ENCODE results near the gene ABTB1. TPM values are rescaled to one million over a fixed set of nuclear protein-coding genes. Genes with fewer than 3 reads are reported as not detected.
A peak's percentile ranks its signal among the peaks of the same experiment; 100 is the strongest.

ABTB1 gene
- total and polyA plus RNA-seq, 9 donors, result 5.5 to 64.4 (median 26.7) TPM

DNA sequence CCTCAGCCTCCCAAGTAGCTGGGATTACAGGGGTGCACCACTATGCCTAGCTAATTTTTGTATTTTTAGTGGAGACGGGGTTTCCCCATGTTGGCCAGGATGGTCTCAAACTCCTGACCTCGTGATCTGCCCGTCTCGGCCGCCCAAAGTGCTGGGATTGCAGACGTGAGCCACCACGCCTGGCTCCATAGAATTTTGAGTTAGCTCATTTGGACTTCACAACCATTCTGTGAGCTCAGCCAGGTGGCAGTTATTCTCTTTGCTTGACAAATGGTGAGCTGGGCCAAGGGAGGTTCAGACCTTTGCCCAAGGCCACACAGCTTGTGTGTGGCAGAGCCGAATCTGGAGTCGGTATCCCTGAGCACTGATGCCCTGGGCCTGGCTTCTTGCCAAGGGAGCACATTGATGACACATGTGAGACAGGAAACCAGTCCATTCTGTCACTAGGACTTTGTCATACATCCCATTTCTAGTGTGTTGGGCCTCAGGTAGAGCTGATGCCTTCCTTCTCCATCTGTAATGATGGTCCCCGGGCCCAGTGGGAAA lies 26.2 kb upstream of the ABTB1 start:
- peak in 1 of 5 donors; percentile 40 for DNase-seq
- TF ChIP-seq POLR2A (IDR thresholded peaks at IDR 0.05), result no peak

DNA sequence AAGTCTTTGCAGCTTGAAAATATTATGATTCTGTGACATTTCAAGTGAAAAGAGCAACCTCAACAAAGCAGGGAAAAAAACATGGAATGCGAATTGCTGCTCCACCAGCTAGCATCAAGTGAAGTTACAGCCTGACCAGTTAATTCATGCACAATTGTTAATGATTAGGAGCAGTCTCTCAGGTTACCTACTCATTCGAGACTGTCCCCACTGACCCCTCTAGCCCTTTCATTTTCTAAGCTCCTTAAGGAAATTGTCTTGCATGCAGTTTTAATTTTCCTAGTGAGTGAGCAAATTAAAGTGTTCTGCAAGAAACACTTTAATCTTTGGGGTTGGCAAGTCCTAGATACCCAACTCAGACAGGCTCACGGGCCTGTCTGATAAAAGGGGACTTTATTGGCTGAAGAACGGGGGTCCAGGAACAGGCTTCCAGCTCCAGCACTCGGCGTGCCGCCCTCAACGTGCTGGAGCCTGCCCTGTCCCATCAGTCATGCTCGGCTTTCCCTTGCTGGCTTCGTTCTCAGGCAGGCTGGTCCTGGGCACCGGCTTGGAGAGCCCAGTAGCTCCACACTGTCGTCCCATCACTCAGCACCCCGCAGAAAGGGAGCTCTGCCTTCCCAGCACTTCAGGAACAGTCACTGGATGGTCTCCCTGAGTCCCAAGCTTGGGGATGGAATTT lies 25.4 kb upstream of the ABTB1 start:
- Histone ChIP-seq H3K9me3 (no peaks in the 10 kb centered on the region), H3K27ac (no peak overlapping the region), H3K27me3 (no peaks in the 10 kb centered on the region), H3K36me3 (no peaks in the 10 kb centered on the region), H3K4me3 (no peak overlapping the region), H3K4me1 (ENCODE audit: insufficient read depth) (peaks cover 6% of the 10 kb centered on the region)
- DNase-seq, result no peak
- TF ChIP-seq EP300 (IDR thresholded peaks at IDR 0.05), result no peak
- TF ChIP-seq, protein P1, sequence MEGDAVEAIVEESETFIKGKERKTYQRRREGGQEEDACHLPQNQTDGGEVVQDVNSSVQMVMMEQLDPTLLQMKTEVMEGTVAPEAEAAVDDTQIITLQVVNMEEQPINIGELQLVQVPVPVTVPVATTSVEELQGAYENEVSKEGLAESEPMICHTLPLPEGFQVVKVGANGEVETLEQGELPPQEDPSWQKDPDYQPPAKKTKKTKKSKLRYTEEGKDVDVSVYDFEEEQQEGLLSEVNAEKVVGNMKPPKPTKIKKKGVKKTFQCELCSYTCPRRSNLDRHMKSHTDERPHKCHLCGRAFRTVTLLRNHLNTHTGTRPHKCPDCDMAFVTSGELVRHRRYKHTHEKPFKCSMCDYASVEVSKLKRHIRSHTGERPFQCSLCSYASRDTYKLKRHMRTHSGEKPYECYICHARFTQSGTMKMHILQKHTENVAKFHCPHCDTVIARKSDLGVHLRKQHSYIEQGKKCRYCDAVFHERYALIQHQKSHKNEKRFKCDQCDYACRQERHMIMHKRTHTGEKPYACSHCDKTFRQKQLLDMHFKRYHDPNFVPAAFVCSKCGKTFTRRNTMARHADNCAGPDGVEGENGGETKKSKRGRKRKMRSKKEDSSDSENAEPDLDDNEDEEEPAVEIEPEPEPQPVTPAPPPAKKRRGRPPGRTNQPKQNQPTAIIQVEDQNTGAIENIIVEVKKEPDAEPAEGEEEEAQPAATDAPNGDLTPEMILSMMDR (IDR thresholded peaks at IDR 0.05), result no peak
- no peak for TF ChIP-seq POLR2A (IDR thresholded peaks at IDR 0.05)
- 68 to 69% (median 68%) methylated on average over 13 of the region's 13 CpGs for WGBS, 3 donors
- intact Hi-C loops (cut with DNase I), result no loop called here

More for the DNA sequence above, 26.2 kb upstream of the ABTB1 start:
- 68 to 76% (median 69%) methylated on average over 10 of the region's 10 CpGs for WGBS, 3 donors
- intact Hi-C loops (cut with DNase I), result no loop called here
- Histone ChIP-seq H3K4me1 (ENCODE audit: insufficient read depth) (peaks cover 6% of the 10 kb centered on the region), H3K36me3 (no peaks in the 10 kb centered on the region), H3K27me3 (no peaks in the 10 kb centered on the region), H3K4me3 (no peak overlapping the region), H3K27ac (no peak overlapping the region), H3K9me3 (no peaks in the 10 kb centered on the region)

GRCh38 chr3:127647845-127648204 lies 24.9 kb upstream of the ABTB1 start:
- Histone ChIP-seq H3K9me3 (no peaks in the 10 kb centered on the region), H3K27ac (no peak overlapping the region), H3K27me3 (no peaks in the 10 kb centered on the region), H3K4me3 (no peak overlapping the region), H3K4me1 (ENCODE audit: insufficient read depth) (peaks cover 6% of the 10 kb centered on the region), H3K36me3 (no peaks in the 10 kb centered on the region)
- TF ChIP-seq, protein P1 (IDR thresholded peaks at IDR 0.05), result no peak
- TF ChIP-seq EP300 (IDR thresholded peaks at IDR 0.05) (no peak), POLR2A (IDR thresholded peaks at IDR 0.05) (no peak)
- intact Hi-C loops (cut with DNase I), result no loop called here
- DNase-seq, result no peak

DNA sequence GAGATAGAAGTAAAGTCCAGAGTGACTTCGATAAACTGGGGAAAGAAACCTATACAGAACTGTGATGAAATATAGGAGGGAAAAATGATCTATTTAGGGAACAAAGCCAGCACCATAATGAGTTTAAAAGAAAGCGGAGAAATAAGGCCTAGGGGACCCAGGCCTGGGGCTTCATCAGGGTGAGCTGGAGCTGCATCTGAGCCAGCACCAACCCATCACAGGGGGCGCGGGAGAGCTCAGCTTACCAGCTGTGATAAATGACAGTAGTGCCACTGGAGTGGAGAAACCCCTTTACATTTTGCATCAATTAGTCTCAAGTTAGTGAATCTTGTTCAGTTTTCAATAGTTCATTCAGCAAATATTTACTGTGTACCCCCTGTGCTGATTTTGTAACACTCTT lies 22.5 kb upstream of the ABTB1 start:
- 91 to 95% (median 92%) methylated on average over 4 of the region's 4 CpGs for WGBS, 3 donors
- Histone ChIP-seq H3K36me3 (no peaks in the 10 kb centered on the region), H3K9me3 (no peaks in the 10 kb centered on the region), H3K27me3 (no peaks in the 10 kb centered on the region), H3K4me1 (ENCODE audit: insufficient read depth) (peaks cover 6% of the 10 kb centered on the region), H3K27ac (no peak overlapping the region), H3K4me3 (no peak overlapping the region)
- intact Hi-C loops (cut with DNase I), result loop anchor here in 2 of 4 donors (5.0 to 10.0 kb wide), 2 partner anchors 322 to 325 kb away; no protein-coding TSS in a partner anchor
- DNase-seq, result no peak
- no peak for TF ChIP-seq EP300 (IDR thresholded peaks at IDR 0.05)
- no peak for TF ChIP-seq POLR2A (IDR thresholded peaks at IDR 0.05)
- TF ChIP-seq, protein P1 (IDR thresholded peaks at IDR 0.05), result no peak

- WGBS, 3 donors, result 71 to 82% (median 82%) methylated on average over 8 of the region's 8 CpGs
- no peaks in the 10 kb centered on the region for H3K27me3 ChIP-seq
- H3K9me3 ChIP-seq, result no peaks in the 10 kb centered on the region
- no peak overlapping the region for H3K4me3 ChIP-seq
- no peak for DNase-seq
- H3K27ac ChIP-seq, result no peak overlapping the region
- no peaks in the 10 kb centered on the region for H3K36me3 ChIP-seq
- H3K4me1 ChIP-seq (ENCODE audit: insufficient read depth), result peaks cover 5% of the 10 kb centered on the region
- intact Hi-C loops (cut with DNase I), result loop anchor here in 2 of 4 donors (5.0 to 10.0 kb wide), 2 partner anchors 321 to 323 kb away; no protein-coding TSS in a partner anchor
- TF ChIP-seq EP300 (IDR thresholded peaks at IDR 0.05) (no peak), POLR2A (IDR thresholded peaks at IDR 0.05) (no peak)
- TF ChIP-seq, protein P1 (IDR thresholded peaks at IDR 0.05), result no peak
Observed at GRCh38 chr3:127651516-127652172, 21.1 kb upstream of the ABTB1 start.

Data from ovary (tissue), 9 donors.